NCI-H2081 (cell line): Measurements from ENCODE around the gene KCTD19.

Source experiments
- DNase-seq, 2 experiments: peaks; one replicate each; lab custom pipeline; 2025; lab: John Stamatoyannopoulos, UW

The KCTD19 gene

DNA sequence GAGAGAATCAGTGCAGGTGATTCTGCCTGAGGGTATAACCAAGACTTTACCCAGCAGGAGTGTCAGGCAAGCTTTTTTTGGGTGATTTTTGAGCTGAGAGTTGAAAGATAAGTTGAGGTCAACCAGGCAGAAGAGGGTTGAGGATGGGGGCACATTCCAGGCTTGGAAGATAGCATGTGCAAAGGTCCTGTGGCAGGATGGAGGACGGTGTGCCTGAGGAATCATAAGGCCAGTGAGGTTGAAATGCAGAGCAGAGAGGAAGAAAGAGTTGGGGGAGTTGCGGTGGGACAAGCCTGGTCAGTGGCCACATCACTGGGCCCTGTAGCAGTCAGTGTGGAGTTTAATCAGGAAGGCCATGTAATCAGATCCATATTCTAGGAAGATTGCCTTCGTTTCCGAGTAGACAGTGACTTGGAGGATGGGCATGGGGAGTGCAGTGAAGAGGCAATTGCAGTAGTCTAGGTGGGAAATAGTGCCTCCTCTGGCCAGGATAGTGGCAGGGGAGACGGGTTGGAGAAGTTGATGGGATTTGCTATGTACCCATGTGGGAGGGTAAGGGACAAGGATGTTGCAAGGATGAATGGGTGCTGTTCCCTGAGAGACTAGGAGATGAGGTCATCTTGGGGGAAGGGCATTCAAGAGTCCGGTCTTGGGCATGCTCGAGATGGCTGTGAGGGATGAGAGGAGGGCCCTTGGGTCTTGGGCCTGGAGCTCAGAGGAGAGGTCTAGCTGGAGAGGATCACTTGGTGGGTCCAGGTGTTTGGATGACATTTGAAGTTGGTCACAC lies 43.3 kb downstream of the KCTD19 start:
- no peak for DNase-seq

DNA sequence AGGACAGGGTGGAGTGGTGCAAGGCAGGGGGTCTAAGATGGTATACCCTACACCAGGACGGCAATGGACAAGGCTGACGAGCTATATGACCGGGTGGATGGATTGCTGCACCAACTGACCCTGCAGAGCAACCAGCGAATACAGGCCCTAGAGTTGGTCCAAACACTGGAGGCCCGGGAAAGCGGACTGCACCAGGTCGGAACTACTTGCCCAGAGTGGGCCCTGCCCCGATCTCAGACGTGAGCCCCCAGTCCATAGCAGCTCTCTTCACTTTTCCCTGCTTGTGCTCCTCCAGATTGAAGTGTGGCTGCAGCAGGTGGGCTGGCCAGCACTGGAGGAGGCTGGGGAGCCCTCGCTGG lies 44.1 kb downstream of the KCTD19 start:
- DNase-seq = no peak

DNA sequence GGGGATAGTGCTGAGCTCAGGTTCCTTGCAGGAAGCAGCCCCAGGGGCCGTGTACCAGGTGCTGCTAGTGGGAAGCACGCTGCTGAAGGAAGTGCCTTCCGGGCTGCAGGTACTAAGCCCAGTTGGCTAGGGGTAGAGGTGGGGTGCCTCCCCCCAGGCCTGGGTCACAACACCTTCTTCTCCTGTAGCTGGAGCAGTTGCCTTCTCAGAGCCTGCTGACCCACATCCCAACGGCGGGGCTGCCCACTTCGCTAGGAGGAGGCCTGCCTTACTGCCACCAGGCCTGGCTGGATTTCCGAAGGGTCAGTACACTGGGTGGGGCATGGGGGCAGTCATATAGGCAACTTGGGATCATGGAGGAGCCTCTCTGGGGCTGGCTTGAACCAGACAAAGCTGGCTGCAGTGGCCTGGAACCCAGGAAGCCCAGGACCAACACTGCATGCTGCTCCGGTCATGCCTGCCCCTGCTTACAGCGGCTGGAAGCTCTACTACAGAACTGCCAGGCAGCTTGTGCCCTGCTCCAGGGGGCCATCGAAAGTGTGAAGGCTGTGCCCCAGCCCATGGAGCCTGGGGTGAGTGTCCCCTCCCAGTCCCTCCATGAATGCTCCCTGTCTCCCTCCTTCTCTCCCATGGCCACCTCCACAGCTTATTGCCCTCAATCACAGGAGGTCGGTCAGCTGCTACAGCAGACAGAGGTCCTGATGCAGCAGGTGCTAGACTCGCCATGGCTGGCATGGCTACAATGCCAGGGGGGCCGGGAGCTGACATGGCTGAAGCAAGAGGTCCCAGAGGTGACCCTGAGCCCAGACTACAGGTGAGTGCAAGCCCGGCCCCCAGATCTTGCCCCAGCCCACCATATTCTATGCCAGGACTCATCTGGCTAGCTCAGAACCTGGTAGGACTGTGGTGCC lies 44.8 kb downstream of the KCTD19 start:
- no peak for DNase-seq

DNA sequence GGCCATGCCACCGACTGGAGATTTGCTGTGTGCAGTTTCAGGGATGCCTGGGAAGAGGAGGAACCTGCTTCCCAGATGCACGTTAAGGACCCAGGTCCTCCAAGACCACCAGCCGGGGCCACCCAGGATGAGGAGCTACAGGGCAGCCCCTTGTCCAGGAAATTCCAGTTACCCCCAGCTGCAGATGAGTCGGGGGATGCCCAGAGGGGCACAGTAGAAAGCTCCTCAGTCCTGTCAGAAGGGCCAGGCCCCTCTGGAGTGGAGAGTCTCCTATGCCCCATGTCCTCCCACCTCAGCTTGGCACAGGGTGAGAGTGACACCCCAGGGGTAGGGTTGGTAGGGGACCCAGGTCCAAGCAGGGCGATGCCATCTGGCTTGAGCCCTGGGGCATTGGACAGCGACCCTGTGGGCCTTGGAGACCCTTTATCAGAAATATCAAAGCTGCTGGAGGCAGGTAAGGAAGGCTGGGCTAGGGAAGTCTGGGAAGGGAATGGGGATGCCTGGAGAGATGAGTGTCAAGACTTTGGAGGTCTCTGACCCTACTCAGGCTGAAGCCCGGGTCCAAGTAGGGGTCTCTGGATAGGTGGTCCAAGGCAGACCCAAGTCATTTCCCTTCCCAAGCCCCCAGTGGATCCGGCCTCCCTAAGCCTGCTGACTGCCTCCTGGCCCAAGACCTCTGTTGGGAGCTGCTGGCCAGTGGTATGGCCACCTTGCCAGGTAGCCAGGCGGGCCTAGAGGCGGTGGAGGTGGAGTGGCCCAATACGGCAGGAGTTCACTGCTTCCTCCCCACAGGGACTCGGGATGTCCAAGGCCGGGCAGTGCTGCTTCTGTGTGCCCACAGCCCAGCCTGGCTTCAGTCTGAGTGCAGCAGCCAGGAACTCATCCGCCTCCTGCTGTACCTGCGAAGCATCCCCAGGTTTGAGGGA lies 46.2 kb downstream of the KCTD19 start:
- no peak for DNase-seq

DNA sequence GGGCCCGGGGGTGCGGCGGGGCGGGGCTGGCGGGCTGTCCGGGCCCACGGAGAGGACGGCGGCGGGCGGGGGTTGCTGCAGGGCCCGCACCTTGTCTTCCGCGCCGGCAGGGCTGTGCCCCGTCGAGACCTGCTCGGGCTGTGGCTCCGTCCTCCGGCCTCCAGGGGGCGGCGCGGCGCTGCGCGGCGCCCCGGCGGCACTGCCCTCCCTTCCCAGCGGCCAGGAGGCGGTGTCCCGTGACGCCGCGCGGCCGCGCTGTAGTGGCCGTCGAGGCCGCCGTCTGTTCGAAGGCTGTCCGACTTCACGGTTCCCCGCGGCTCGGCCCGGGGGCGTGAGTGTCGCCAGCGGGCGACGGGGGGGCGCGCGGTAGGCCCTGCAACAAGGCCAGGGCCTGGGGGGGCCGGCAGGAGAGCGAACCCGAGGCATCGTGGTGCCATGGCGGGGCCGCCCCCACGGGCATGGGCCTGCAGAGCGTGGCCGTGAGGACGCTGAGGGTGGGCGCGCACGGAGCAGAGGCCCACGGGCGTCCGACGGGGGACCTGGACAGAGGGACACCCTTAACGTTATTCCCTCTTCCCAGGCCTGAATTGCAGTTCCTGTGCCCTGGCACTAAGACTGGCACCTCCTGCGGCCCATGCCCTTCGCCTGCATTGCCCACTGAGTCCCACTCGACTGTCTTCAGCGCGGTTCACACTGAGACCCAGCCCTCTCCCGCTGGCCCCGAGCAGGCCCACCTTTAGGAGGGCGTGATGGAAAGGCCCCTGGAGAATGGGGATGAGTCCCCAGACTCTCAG lies 47.0 kb downstream of the KCTD19 start, which contains the start of gene PLEKHG4:
PLEKHG4 (plus strand) TSS at position 237 of the 794 bp plus-strand sequence; CDS start at position 750, 513 bp downstream.
- DNase-seq = peak; percentile 46 to 62

DNA sequence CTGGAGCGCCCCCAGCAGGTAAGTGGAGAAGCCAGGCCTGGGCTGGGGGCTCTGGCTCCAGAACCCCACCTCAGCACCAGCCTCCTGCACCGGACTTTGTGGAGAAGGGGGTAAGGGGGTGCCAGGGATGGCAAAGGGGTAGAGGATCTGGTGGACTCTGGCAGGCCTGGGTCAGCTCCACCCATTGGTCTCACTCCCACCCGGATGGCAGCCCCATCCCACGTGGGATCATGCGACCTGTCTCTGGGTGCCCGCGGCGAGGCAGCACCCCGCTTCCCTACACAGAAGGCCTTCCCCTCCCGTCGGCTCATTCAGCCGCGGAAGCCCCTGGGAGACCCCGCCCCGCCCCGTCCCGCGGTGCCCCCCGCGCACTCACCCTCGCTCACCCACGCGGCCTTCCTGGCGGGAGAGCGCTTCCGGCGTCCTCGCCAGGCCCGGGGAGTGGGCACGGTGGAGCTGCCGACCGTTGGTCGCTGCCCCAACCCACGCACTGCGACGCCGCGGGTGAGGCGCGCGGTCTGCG lies 47.7 kb downstream of the KCTD19 start:
- DNase-seq = peak in 1 of 2 experiments; percentile 41

DNA sequence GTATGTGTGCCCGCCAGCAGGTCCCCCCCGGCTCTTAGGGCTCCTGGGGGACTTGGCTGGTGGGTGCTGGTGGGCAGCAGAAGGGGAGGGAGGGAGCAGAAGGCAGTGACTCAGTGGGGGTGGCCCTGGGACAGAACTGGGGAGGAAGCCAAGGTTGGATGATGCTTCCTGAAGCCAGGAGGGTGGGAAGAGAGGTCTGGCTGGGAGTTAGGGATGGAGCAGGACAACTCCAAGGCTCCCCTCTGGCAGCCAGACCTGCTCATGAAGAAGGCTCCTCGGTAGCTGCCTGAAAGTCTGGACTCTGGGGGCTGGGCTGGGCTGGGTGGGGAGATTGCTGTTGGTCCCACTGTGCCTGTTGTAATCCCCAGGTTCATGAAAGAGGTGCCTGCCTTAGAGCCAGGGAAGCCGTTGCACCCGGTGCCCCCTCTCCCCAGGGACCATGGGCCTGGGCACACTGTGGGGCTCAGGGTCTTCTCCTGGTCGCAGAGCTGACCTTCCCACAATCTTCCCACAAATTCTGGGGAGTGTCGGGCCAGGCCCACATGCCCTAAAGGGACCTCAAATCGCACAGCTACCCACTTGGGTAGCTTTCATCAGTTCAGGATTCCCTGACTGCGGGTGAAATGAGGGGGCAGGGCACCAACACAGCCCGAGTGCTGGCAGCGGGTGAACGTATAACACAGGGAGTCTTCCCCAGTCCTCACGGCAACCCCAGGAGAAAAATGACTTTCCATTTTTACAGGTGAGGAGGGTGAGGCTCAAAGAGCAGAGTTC lies 48.4 kb downstream of the KCTD19 start:
- no peak for DNase-seq

DNA sequence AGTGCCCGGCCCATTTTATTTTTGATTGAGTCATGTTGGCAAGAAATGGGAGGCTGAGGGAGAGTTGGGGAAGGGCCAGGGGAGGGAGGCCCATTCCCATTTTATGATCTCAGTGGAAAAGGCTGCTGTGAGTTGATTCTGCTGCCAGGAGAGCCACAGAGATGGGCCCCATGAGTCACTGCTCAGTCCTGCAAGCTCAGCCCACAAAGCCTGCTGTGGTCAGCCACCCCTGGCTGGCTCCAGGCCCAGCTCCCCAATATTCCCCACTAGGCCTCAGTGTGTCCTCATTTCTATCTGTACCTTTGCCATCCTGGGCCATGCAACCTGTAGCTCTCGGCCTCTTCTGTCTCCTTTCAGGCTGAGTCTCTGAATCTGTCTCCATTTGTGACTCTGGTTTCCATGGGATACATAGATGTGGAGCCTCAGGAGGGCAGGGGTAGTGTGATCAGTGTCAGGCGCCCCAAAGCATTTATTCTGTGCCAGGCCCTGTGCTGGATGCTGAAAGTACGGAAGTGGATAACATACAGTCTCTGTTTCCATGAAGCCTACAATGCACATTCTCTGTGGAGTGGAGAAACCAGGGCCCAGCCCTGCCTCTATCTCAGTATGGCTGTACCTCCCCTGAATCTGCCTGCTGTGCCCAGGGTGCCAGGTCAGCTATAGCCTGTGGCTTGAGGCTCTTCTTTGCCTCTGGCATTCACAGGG lies 49.1 kb downstream of the KCTD19 start:
- DNase-seq = no peak

DNA sequence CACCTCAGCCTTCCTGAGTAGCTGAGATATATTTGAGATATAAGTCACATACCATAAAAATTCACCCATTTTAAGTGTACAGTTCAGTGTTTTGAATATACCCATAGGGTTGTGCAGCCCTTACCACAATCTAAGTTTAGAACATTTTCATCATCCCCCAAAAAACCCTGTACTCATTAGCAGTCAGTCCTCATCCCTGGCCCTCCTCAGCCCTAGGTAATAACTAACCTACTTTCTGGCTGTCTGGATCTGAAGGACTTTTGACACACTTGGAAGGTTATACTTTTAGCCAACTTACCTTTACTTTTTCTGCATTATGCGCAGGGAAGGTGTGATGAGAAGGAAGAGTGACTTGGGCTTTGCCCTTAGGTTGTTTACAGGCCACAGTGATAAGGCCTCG lies 51.2 kb downstream of the KCTD19 start:
- DNase-seq = no peak

DNA sequence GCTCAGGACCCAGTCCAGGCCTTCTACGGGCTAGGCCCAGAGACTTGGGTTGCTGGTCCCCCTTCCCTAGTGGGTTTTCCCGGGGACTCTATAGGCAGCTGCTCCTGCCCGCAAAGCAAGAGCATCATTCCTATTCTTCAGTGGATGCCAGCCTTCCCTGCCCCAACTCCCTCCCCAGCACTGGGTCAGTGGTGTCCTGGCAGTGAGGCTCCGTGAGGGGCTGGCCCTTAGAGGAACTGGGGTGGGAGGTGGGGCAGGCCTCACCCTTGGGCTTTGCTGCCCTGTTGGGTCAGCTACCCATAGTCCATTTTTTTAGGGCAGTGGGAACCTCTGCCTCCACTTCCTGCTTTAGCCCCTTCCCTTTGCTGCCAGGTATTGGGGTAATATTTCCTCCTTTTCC lies 55.1 kb downstream of the KCTD19 start:
- no peak for DNase-seq

DNA sequence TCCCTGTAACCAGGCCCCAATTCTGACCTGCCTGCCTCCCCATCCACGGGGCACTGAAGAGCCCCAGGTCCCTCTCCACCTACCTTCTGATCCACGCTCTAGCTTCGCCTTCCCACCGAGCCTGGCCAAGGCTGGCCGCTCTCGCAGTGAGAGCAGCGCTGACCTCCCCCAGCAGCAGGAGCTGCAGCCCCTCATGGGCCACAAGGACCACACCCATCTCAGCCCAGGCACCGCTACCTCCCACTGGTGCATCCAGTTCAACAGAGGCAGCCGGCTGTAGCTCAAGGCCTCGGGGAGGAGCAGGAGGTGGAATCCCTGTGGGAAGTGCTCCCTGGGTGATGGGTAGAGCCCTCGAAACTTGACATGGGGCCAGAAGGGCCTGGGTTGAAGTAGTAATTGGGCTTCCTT lies 55.6 kb downstream of the KCTD19 start:
- no peak for DNase-seq

DNA sequence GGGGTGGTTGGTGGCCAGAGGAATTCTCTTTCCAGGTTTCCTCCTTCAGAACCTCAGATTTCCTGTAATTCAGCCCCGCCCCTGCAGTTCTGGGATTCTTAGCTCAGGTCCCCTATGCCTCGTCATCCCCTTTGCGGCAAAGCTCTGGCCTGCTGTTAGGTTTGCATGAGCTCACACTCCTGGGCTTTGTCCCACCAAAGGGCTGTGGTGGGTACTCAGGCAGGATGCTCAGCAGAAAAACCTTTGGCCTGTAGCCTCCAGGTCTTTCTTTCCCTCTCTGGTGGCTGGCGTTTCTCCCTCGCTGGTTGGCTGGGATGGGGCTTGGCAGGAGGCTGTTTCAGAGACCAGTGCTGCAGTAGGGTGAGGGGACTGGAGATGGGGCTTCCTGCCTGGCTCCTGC lies 56.8 kb downstream of the KCTD19 start:
- no peak for DNase-seq

DNA sequence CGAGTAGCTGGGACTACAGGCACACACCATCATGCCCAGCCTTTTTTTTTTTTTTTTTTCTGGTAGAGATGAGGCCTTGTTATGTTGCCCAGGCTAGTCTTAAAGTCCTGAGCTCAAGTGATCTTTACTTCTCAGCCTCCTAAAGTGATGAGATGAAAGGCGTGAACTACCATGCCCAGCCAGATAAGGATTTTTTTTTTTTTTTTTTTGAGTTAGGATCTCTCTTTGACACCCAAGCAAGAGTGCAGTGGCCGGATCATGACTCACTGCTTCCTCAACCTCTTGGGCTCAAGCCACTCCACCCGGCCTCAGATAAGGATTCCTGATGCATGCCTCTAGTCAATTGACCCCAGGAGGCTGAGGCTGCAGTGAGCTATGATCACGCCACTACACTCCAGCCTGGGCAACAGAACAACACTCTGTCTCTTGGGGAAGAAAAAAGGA lies 58.4 kb downstream of the KCTD19 start:
- DNase-seq = no peak

DNA sequence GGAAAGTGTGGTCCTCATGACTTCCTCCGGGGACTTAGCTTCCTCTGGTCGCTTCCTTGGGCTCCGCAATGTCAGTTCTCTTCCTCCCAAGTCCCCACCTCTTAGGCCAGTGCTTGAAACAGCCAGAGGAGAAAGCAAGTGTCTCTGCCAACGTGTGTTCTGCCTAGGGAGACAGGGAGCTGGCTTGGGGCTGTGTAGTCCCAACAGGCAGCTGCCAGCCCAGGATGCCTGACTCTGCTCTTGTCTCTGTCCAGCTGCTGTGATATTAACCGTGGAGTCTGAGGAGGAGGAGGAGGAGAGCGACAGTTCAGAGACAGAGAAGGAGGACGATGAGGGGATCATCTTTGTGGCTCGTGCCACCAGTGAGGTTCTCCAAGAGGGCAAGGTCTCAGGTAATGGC lies 60.7 kb downstream of the KCTD19 start:
- no peak for DNase-seq

DNA sequence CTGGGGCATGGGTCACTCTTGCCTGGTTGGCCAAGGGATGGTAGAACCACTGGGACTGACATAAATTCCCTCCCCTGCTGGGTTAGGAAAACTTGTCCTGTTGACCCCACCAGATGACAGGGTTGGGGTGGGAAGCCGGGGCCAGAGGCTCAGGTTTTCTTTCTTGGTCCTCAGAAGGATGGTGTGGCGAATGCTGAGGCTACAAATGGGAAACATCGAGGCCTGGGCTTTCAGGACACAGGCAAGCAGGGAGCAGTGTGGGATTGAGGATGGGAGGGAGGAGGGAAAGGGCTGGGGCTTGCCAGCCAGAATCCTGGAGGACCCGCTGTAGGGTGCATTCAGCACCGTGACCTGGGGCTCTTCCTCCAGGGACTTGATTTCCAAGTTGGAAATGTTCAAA lies 61.7 kb downstream of the KCTD19 start:
- no peak for DNase-seq

DNA sequence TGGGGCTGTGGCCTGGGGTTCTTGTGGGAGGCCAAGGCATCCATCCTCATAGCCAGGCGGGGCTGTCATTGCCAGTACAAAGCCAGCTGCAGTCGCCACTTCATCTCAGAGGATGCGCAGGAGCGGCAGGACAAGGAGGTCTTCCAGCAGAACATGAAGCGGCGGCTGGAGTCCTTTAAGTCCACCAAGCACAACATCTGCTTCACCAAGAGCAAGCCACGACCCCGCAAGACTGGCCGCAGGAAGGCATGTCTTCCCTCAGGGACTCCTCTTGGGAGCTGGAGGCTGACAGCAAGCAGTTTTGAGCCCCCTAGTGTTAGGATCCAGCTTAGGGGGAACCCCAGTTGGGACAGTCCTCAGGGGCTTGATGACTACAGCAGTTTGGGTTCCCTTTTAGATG lies 62.3 kb downstream of the KCTD19 start:
- no peak for DNase-seq

DNA sequence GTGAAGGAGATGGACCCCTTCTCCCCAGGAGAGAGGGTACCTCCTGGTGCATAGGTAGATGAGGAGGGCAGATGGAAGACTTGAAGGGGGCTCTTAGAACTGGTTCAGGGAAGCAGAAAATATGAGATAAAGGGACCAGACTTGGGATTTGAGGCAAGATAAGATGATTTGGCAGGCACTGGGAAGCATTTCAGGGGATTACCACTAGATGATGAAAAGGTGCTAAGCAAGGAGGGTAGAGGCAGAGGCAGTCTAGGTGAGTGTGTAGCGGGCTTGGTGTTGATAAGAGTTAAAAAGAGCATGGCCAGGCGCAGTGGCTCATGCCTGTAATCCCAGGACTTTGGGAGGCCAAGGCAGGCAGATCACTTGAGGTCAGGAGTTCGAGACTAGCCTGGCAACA lies 63.3 kb downstream of the KCTD19 start:
- DNase-seq = no peak

DNA sequence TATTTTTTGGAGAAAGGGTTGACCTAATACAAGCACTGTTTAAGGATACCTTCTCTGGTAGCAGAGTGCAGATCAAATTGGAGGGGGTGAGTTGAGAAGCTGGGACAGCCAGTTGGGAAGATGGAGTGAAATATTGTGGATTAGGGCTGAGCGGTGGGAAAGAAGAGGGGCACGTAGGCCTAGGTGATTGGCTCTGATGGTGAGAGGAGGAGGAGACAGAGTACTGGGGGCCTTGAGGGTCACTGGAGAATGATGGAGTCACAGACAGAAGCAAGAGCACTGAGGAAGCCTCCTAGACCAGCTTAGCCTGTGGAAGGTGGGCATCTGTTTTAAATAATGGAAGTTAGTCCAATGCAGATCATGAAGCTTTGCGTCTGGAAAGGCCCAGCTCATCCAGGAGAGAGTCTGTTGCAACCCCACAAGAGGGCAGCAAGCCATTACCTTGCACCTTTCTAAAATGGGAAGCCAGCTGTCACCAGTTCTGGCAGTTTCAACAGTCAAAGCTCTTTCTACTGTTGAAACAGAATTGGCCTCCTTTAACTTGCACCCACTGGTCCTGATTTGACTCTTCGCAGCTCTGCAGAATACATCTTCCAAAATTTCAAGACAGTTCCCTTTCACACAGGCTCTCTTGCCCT lies 66.0 kb downstream of the KCTD19 start:
- peak; percentile 30 for DNase-seq

DNA sequence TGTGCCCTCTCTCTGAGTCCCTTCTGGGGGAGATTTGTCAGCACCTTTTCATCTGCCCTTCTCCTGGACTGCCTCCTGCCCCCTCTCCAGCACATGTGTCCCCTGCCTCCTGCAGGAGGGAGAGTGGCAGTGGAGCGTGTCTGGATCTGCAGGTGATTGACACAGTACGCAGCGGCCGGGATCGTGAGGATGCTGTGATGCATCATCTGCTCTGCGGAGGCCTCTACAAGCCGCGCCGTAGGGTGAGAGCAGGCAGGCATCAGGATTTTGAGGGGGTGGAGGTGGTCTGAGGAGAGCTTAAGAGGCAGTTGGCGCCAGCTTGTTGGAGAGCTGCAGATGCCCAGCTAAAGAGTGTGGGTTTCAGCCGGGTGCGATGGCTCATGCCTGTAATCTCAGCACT lies 66.8 kb downstream of the KCTD19 start:
- DNase-seq = no peak
